Upper lobe of right lung (tissue), 1 donor: ENCODE results near the gene ATF1. TPM values are rescaled to one million over a fixed set of nuclear protein-coding genes. Genes with fewer than 3 reads are reported as not detected.
"Not testable (repeated sequence)": the region's sequence is repeated elsewhere in the genome, so short reads cannot be mapped to it uniquely, and the experiment has no call there.

Source experiments
- ATAC-seq: fragments of 200-7000 bp; cut with Tn5 transposase; one replicate; pipeline ENCODE4 v1.9.1; 2020; ENCODE audit warnings: mild to moderate bottlenecking, moderate library complexity
- DNase-seq: peaks from one replicate; pipeline ENCODE4 v3.0.0-alpha.2; 2020
- H3K27ac ChIP-seq: fragments of 200-600 bp; one replicate; pipeline ENCODE4 v1.8.0; 2022
- H3K27me3 ChIP-seq: fragments of 200-600 bp; one replicate; pipeline ENCODE4 v1.8.0; 2022; ENCODE audit warnings: mild to moderate bottlenecking
- H3K36me3 ChIP-seq: fragments of 200-600 bp; one replicate; pipeline ENCODE4 v1.8.0; 2022
- H3K4me1 ChIP-seq: fragments of 200-600 bp; one replicate; pipeline ENCODE4 v1.8.0; 2022
- H3K4me3 ChIP-seq: fragments of 200-600 bp; one replicate; pipeline ENCODE4 v1.8.0; 2022; ENCODE audit warnings: mild to moderate bottlenecking
- H3K9me3 ChIP-seq: fragments of 200-600 bp; one replicate; pipeline ENCODE4 v1.8.0; 2022
- CTCF ChIP-seq: fragments of 200-600 bp; IDR thresholded peaks from one replicate; pipeline ENCODE4 v1.8.0; 2022; ENCODE audit warnings: antibody characterized with exemption
- intact Hi-C: fragments of 100-400 bp; cut with DNase I; formaldehyde crosslinking; loops from one replicate; pipeline ENCODE4 v1.11.0; 2022
- total RNA-seq: library from RNA; stranded (reverse); fragmentation: NEBNext Ultra II Directional; extraction: Animal tissue kit (Norgen Biotek cat#: 25700); gene quantifications from one replicate; pipeline ENCODE4 v1.2.1, GENCODE V29; 2021
- donor health status: DM: no; HTN: yes; CAD: no; lungs with severe emphysema.

The ATF1 gene
- total RNA-seq, 1 donor from 2014 or later: 36.8 TPM

GRCh38 chr12:50751948-50752721, 11.8 kb upstream of the ATF1 start:
- Histone ChIP-seq H3K4me3 (no peak overlapping the region), H3K27me3 (no peaks in the 10 kb centered on the region), H3K4me1 (no peaks in the 10 kb centered on the region), H3K9me3 (no peaks in the 10 kb centered on the region), H3K27ac (no peak overlapping the region), H3K36me3 (peaks cover 17% of the 10 kb centered on the region)
- ATAC-seq (no peak), DNase-seq (no peak)
- TF ChIP-seq CTCF: no peak
- intact Hi-C loops: no loop called here

- H3K4me3 ChIP-seq: no peak overlapping the region
- no peaks in the 10 kb centered on the region for H3K9me3 ChIP-seq
- DNase-seq (no peak), ATAC-seq (no peak)
- no peaks in the 10 kb centered on the region for H3K4me1 ChIP-seq
- intact Hi-C loops: no loop called here
- peaks cover 6% of the 10 kb centered on the region for H3K36me3 ChIP-seq
- H3K27me3 ChIP-seq: no peaks in the 10 kb centered on the region
- no peak overlapping the region for H3K27ac ChIP-seq
- no peak for TF ChIP-seq CTCF
Measured at GRCh38 chr12:50753232-50753769, 10.6 kb upstream of the ATF1 start.

- intact Hi-C loops: no loop called here
- TF ChIP-seq CTCF: no peak
Measured at GRCh38 chr12:50764286-50765094, 589 bp downstream of the ATF1 start.

GRCh38 chr12:50765095-50765911, 1.4 kb downstream of the ATF1 start:
- TF ChIP-seq CTCF: peak; percentile 68
- Histone ChIP-seq H3K27ac (peak overlapping the region; percentile 88), H3K36me3 (no peaks in the 10 kb centered on the region), H3K4me1 (peaks cover 15% of the 10 kb centered on the region), H3K27me3 (no peaks in the 10 kb centered on the region), H3K9me3 (no peaks in the 10 kb centered on the region), H3K4me3 (peak overlapping the region; percentile 93)
- ATAC-seq (peak; percentile 26), DNase-seq (no peak)
- intact Hi-C loops: no loop called here

More at GRCh38 chr12:50764286-50765094, 589 bp downstream of the ATF1 start:
- Histone ChIP-seq H3K9me3 (no peaks in the 10 kb centered on the region), H3K27me3 (no peaks in the 10 kb centered on the region), H3K27ac (peak overlapping the region; percentile 88), H3K4me3 (peak overlapping the region; percentile 93), H3K4me1 (peaks cover 15% of the 10 kb centered on the region), H3K36me3 (no peaks in the 10 kb centered on the region)
- ATAC-seq: peak; percentile 83
- peak; percentile 88 for DNase-seq

- Histone ChIP-seq H3K27me3 (no peaks in the 10 kb centered on the region), H3K4me3 (no peak overlapping the region), H3K9me3 (no peaks in the 10 kb centered on the region), H3K36me3 (peaks cover 8% of the 10 kb centered on the region), H3K27ac (no peak overlapping the region), H3K4me1 (peaks cover 7% of the 10 kb centered on the region)
- intact Hi-C loops: no loop called here
- TF ChIP-seq CTCF: no peak
- DNase-seq (no peak), ATAC-seq (no peak)
Measured at GRCh38 chr12:50768391-50768790, 4.5 kb downstream of the ATF1 start.

- intact Hi-C loops, DNase-seq: not testable (repeated sequence)
Measured at GRCh38 chr12:50768813-50769212, 4.9 kb downstream of the ATF1 start.

More at GRCh38 chr12:50768813-50769212, 4.9 kb downstream of the ATF1 start:
- H3K36me3 ChIP-seq, H3K9me3 ChIP-seq, H3K27ac ChIP-seq, H3K4me1 ChIP-seq, H3K27me3 ChIP-seq, H3K4me3 ChIP-seq, ATAC-seq: not testable (repeated sequence)
